ENCODE data around the gene HIC1. TPM values are rescaled to one million over a fixed set of nuclear protein-coding genes. Genes with fewer than 3 reads are reported as not detected.
A peak's percentile ranks its signal among the peaks of the same experiment; 100 is the strongest.

The HIC1 gene
- total RNA-seq, 4 donors from 2014 or later: 2.1 to 14.1 (median 5.9) TPM

DNA sequence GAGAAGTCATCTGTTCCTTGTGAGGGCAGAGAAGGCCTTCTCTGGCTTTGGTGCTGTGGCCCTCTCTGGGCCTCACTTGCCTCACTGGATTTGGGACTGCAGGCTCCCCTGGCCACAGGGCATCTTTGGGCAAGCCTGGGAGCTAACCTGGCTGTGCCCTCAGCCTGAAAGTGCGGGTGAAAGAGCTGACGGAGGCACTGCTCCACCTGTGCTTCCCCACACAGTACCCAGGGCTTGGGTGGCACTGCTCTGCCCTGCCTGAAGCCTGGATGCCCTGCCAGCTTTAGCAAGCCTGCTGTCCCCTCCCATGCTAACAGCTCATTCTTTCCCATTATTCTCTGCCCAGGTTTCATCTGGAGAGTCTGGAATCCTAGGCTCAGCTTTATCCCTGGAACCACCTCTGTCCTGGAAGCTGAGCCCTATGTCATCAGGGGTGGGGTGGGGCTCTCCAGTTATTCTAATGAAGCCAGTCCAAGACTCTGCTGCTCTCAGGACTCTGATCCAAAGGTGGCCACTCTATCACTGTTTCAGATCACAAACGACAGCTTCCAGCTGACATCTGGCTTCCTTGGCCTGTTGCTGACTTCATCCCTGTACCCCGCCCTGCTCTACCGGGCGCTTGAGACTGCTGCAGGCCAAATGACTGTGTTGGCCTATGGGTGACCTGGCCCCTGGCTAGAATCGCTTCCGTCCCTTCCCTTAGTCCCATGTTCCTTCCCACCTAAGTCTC lies 29.3 kb downstream of the HIC1 start:
- WGBS, 2 donors: 21 to 28% methylated on average over 6 of the region's 8 CpGs
- no peaks in the 10 kb centered on the region for H3K9me3 ChIP-seq
- no peak overlapping the region for H3K4me3 ChIP-seq
- intact Hi-C loops (cut with DNase I): no loop called here
- DNase-seq: no peak
- no peak for TF ChIP-seq POLR2A (IDR thresholded peaks at IDR 0.05)
- TF ChIP-seq, protein P1, sequence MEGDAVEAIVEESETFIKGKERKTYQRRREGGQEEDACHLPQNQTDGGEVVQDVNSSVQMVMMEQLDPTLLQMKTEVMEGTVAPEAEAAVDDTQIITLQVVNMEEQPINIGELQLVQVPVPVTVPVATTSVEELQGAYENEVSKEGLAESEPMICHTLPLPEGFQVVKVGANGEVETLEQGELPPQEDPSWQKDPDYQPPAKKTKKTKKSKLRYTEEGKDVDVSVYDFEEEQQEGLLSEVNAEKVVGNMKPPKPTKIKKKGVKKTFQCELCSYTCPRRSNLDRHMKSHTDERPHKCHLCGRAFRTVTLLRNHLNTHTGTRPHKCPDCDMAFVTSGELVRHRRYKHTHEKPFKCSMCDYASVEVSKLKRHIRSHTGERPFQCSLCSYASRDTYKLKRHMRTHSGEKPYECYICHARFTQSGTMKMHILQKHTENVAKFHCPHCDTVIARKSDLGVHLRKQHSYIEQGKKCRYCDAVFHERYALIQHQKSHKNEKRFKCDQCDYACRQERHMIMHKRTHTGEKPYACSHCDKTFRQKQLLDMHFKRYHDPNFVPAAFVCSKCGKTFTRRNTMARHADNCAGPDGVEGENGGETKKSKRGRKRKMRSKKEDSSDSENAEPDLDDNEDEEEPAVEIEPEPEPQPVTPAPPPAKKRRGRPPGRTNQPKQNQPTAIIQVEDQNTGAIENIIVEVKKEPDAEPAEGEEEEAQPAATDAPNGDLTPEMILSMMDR (IDR thresholded peaks at IDR 0.05): no peak
- H3K4me1 ChIP-seq: peaks cover 46 to 70% (median 50%) of the 10 kb centered on the region in 3 donors
- H3K27me3 ChIP-seq: no peaks in the 10 kb centered on the region
- H3K36me3 ChIP-seq: peaks cover 6 to 58% (median 6%) of the 10 kb centered on the region in 3 donors
- H3K27ac ChIP-seq: peak overlapping the region; percentile 84 to 95 (median 87)

DNA sequence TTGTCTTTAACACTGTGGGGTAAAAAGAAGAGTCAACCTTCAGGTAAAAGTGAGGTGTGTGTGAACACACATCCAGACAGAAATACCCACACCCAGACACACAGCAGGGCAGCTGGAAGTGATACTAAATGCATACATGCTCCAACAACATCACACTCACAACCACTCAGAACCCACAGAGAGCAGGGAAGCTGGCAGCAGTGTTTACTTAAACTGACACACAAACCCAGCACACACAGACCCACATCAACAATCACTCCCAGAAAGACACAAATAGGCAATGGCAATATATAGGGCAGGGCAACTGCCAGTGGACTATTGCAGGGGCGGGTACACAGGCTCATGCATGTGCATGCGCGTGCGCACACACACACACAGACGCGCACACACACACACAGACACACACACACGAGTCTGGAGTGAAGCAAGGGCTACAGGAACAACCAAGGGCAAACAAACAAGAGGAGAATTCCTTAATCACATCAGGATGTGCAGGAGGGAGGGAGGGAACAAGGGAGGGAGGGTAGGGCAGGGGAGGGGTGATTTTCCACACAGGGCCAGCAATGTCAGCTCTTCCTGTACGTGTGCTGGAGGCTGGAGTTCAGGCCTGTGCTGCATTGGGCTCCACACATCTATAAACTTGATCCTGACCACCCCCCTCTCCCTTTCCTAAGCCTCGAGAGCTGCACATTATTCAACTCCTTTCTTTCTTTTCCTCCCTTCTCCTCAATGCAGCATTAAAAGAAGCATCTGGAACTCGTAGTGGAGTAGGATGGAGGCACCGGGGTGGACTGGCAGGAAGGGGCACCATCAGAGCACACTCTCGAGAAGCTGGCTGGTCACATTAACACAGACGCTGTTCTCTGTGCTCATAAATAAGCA lies 30.1 kb downstream of the HIC1 start:
- H3K27ac ChIP-seq: peak overlapping the region; percentile 84 to 95 (median 87)
- H3K27me3 ChIP-seq: no peaks in the 10 kb centered on the region
- H3K9me3 ChIP-seq: no peaks in the 10 kb centered on the region
- intact Hi-C loops (cut with DNase I): no loop called here
- H3K4me3 ChIP-seq: no peak overlapping the region
- WGBS, 2 donors: 51 to 52% methylated on average over 12 to 13 of the region's 13 CpGs
- peaks cover 6 to 50% (median 6%) of the 10 kb centered on the region in 3 donors for H3K36me3 ChIP-seq
- peaks cover 49 to 78% (median 50%) of the 10 kb centered on the region in 3 donors for H3K4me1 ChIP-seq
- DNase-seq: no peak
- TF ChIP-seq, protein P1 (IDR thresholded peaks at IDR 0.05): no peak
- peak in 1 of 4 donors; percentile 8 for TF ChIP-seq POLR2A (IDR thresholded peaks at IDR 0.05)

DNA sequence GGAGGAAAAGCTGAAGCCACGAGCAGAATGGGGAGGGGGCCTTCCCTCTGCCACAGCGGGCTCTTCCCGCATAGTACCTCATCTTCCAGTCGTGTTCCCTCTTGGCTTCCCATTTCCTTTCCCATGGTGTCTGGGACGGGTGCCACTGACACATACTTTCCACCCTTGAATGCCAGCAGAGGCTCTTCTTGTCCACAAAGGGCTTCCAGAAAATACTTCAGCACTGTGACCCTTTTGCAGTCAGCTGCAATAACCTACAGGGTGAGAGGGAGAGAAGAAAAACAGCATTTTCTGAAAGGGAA lies 30.7 kb downstream of the HIC1 start:
- Histone ChIP-seq H3K4me3 (no peak overlapping the region), H3K27me3 (no peaks in the 10 kb centered on the region), H3K27ac (peak overlapping the region; percentile 84 to 95 (median 87)), H3K36me3 (peaks cover 6 to 44% (median 6%) of the 10 kb centered on the region in 3 donors), H3K9me3 (no peaks in the 10 kb centered on the region), H3K4me1 (peaks cover 49 to 84% (median 55%) of the 10 kb centered on the region in 3 donors)
- 40 to 41% methylated on average over 2 to 5 of the region's 5 CpGs for WGBS, 2 donors
- TF ChIP-seq POLR2A (IDR thresholded peaks at IDR 0.05): no peak
- TF ChIP-seq, protein P1 (IDR thresholded peaks at IDR 0.05): no peak
- DNase-seq: no peak
- intact Hi-C loops (cut with DNase I): no loop called here

DNA sequence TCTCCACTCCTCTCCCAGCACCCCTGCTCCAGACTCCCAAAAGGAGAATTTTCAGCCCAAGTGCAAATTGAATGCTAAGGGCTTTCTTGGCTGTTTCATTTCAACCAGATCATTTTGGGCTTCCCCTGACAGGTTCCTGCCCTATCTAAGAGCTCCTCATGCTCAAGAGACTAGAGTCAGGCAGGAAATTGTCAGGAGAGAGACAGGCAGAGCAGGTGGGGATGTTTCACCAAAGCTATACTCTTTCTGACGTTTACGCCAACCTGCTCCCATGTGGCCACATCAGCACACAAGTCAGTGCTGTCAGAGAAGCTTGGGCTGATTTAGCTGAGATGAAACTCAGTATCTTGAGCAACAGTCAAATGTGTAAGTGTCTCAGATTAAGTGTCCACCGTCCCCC lies 31.4 kb downstream of the HIC1 start:
- TF ChIP-seq POLR2A (IDR thresholded peaks at IDR 0.05): no peak
- TF ChIP-seq, protein P1 (IDR thresholded peaks at IDR 0.05): no peak
- Histone ChIP-seq H3K27me3 (no peaks in the 10 kb centered on the region), H3K27ac (peak overlapping the region in 3 of 4 donors; percentile 84 to 95 (median 90)), H3K9me3 (no peaks in the 10 kb centered on the region), H3K4me3 (no peak overlapping the region), H3K4me1 (peaks cover 49 to 91% (median 61%) of the 10 kb centered on the region in 3 donors), H3K36me3 (peaks cover 0 to 37% (median 2%) of the 10 kb centered on the region in 3 donors)
- WGBS, 2 donors: 83 to 86% methylated on average over 2 to 3 of the region's 3 CpGs
- intact Hi-C loops (cut with DNase I): no loop called here
- DNase-seq: no peak
